Ammon's horn (tissue), 1 donor: Measurements from ENCODE around the gene MAST1.
"Not testable (repeated sequence)": the region's sequence is repeated elsewhere in the genome, so short reads cannot be mapped to it uniquely, and the experiment has no call there.

Experiments
- DNase-seq: peaks from one replicate; pipeline ENCODE4 v3.0.0-alpha.2; 2016; ENCODE audit warnings: low spot score

Gene MAST1

DNA sequence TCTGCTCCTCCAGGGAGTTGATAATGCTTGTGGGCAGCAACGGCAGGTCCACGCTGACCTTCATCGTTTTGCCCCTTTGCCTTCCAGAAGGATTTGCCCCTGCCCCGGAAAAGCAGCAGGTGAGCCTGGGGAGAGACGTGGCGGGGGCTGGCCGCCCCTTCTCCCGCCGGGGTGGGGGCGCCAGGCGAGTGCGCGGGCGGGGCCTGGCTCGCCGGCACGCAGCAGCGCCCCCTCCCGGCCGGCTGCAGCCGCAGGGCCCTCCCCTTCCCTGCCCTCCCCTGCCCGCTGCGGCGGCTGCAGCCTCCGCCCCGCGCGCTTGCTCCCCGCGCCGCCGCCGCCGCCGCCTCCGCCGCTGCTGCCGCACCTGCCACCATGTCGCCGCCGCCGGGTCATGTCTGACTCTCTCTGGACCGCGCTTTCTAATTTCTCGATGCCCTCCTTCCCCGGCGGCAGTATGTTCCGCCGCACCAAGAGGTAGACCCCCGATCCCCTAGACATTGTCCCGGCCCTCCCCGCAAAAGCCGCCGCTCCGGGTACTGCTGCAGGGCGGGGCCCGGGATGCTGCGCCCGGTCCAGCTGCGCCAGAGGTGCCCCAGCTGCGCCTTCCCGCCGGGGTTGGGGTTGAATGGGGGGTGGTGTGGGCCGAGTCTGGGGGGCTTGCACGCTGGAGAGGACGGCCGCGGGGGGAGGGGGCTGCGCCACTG lies at the start of gene MAST1:
Gene MAST1 (plus strand): TSS at position 334 of the 704 bp plus-strand sequence. CDS start 58 bp downstream, at position 392.
- DNase-seq, result peak; percentile 70

GRCh38 chr19:12788682-12789097 lies 49.6 kb upstream of the MAST1 start:
- peak; percentile 76 for DNase-seq

- DNase-seq, result no peak
Observed at GRCh38 chr19:12789098-12789903, 49.0 kb upstream of the MAST1 start.

GRCh38 chr19:12789904-12790619 lies 48.3 kb upstream of the MAST1 start:
- DNase-seq, result peak; percentile 96

GRCh38 chr19:12790628-12791344 lies 47.5 kb upstream of the MAST1 start:
- DNase-seq, result no peak

DNA sequence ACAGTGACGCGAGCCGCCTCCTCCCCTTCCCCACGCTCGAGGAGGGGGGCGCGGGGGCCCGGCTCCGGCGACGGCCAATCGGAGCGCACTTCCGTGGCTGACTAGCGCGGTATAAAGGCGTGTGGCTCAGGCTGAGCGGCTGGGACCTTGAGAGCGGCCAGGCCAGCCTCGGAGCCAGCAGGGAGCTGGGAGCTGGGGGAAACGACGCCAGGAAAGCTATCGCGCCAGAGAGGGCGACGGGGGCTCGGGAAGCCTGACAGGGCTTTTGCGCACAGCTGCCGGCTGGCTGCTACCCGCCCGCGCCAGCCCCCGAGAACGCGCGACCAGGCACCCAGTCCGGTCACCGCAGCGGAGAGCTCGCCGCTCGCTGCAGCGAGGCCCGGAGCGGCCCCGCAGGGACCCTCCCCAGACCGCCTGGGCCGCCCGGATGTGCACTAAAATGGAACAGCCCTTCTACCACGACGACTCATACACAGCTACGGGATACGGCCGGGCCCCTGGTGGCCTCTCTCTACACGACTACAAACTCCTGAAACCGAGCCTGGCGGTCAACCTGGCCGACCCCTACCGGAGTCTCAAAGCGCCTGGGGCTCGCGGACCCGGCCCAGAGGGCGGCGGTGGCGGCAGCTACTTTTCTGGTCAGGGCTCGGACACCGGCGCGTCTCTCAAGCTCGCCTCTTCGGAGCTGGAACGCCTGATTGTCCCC lies 46.8 kb upstream of the MAST1 start, which contains the start of gene JUNB:
Gene JUNB (plus strand): TSS at position 142 of the 706 bp plus-strand sequence. CDS start 286 bp downstream, at position 428.
- peak; percentile 99 for DNase-seq

- DNase-seq, result no peak
Observed at GRCh38 chr19:12792051-12792852, 46.1 kb upstream of the MAST1 start.

DNA sequence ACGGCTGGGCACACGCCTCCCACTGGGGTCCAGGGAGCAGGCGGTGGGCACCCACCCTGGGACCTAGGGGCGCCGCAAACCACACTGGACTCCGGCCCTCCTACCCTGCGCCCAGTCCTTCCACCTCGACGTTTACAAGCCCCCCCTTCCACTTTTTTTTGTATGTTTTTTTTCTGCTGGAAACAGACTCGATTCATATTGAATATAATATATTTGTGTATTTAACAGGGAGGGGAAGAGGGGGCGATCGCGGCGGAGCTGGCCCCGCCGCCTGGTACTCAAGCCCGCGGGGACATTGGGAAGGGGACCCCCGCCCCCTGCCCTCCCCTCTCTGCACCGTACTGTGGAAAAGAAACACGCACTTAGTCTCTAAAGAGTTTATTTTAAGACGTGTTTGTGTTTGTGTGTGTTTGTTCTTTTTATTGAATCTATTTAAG lies 45.4 kb upstream of the MAST1 start:
- DNase-seq, result no peak

DNA sequence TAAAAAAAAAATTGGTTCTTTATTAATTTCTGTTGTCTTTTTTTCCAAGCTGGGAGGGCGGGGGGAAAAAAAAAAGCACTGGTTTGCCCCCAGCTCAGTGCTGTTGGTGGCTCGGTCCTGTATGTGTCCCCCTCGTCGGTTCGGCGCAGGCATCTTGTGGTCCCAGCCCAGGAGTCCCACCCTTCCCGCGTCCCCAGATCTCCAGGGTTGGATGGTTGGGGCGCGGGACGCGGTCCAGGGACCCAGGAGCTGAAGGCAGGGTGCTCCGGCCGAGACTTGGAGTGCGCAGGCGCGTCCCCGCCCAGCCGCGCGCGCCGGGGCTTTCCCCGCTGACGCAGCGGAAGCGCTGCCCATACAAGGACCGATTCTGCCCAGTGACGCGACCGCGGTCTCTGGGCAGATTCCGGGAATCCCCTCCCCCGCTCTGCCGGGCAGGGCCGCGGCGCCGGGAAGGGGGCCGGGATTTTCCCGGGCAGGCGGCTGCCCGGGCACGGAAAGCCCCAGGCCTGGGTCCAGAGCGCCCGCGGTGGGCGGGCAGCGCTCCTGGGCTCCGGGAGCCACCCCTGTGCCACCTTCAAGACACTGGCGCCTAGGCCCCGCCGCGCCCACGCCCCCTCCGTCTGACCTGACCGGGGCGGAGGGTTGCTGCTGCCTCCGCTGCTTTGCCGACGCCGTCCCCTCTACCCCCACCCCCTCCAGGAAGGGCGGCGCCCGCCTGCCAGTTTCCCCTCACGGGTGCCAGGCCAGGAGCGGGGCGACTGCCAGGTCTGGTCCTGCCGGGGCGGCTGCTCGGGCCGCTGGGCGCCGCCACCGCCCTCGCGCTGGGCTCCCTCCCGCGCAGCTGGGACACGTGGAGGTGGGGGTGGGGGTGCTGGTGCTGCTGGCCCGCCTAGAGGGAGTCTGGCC lies 44.8 kb upstream of the MAST1 start:
- peak; percentile 94 for DNase-seq

DNA sequence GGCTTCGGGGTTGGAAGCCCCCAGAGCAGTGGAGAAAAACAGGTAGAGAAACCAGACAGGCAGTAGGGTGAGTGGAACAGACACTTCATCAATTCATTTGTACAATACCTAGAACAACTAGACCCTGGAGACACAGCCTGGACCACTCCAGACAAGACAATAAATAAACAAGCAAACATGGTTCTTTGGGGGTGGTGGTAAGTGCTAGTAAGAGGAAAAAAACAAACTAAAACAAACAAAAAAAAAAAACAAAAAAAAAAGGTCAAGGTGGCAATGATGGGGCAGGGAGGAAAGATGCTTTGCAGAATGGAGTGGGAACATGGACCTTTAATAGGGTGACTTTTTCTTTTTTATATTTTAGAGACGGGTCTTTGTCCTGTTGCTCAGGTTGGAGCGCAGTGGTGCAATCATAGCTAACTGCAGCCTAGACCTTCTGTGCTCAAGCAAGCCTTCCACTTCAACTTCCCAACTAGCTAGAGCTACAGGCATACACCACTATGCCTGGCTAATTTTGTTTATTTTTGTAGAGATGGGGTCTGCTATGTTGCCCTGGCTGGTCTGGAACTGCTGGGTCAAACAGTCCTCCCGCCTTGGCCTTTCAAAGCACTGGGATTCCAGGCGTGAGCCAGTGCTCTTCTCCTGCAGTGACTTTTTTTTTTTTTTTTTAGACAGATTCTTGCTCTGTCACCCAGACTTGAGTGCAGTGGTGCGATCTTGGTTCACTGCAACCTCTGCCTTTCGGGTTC lies 43.9 kb upstream of the MAST1 start:
- no peak for DNase-seq

- no peak for DNase-seq
Observed at GRCh38 chr19:12794971-12795381, 43.3 kb upstream of the MAST1 start.

GRCh38 chr19:12796146-12797071 lies 41.9 kb upstream of the MAST1 start:
- DNase-seq, result peak; percentile 91

GRCh38 chr19:12797141-12797587 lies 41.2 kb upstream of the MAST1 start:
- no peak for DNase-seq

GRCh38 chr19:12797607-12798006 lies 40.7 kb upstream of the MAST1 start:
- not testable (repeated sequence) for DNase-seq

GRCh38 chr19:12799742-12800465 lies 38.4 kb upstream of the MAST1 start:
- no peak for DNase-seq

DNA sequence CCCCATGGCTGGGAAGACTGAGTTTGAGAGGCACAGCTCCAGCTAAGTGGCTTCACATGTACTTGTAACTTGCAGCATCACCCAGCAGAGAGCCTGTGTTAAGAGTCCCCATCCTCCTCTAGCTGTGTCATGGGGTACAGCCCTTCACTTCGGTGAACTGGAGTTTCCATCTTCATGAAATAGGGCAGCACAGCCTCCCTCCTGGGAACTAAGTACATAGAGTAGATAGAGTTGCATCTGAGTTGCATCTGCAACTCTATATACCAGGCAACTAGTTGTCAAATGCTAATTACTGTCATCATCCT lies 37.9 kb upstream of the MAST1 start:
- no peak for DNase-seq
